Myocyte (in vitro differentiated cells): ENCODE results near the gene PEX10. TPM values are rescaled to one million over a fixed set of nuclear protein-coding genes. Genes with fewer than 3 reads are reported as not detected.

Source experiments
- DNase-seq: peaks from one replicate; pipeline ENCODE4 v3.0.0-alpha.2; 2012; ENCODE audit warnings: low read depth
- total RNA-seq: library from RNA; depleted of rRNA; stranded (reverse); fragments of >200 nt; gene quantifications from 2 replicates; pipeline ENCODE4 v1.2.3, GENCODE V29; 2014

The PEX10 gene
- total RNA-seq, 1 donor from 2014 or later = 54.4 TPM

- no peak for DNase-seq
These were observed 6.6 kb downstream of the PEX10 start for GRCh38 chr1:2405588-2406295.

- DNase-seq = no peak
These were observed 7.4 kb downstream of the PEX10 start for GRCh38 chr1:2404890-2405511.

- no peak for DNase-seq
These were observed 8.0 kb downstream of the PEX10 start for GRCh38 chr1:2404142-2404889.

GRCh38 chr1:2403273-2403672 lies 9.1 kb downstream of the PEX10 start:
- no peak for DNase-seq

- DNase-seq = no peak
These were observed 9.9 kb downstream of the PEX10 start for GRCh38 chr1:2402420-2402819.

- no peak for DNase-seq
These were observed 11.3 kb downstream of the PEX10 start for GRCh38 chr1:2400950-2401649.

GRCh38 chr1:2400576-2400909 lies 11.8 kb downstream of the PEX10 start:
- DNase-seq = no peak

GRCh38 chr1:2399890-2400575 lies 12.3 kb downstream of the PEX10 start:
- no peak for DNase-seq

GRCh38 chr1:2398871-2399270 lies 13.5 kb downstream of the PEX10 start:
- DNase-seq = no peak

GRCh38 chr1:2397007-2397679 lies 15.2 kb downstream of the PEX10 start:
- DNase-seq = no peak

GRCh38 chr1:2396476-2396875 lies 15.9 kb downstream of the PEX10 start:
- no peak for DNase-seq

GRCh38 chr1:2396059-2396458 lies 16.3 kb downstream of the PEX10 start:
- no peak for DNase-seq

GRCh38 chr1:2395245-2395644 lies 17.1 kb downstream of the PEX10 start:
- no peak for DNase-seq

- DNase-seq = no peak
These were observed 17.6 kb downstream of the PEX10 start for GRCh38 chr1:2394761-2395160.

GRCh38 chr1:2394220-2394619 lies 18.1 kb downstream of the PEX10 start:
- DNase-seq = no peak

- DNase-seq = no peak
These were observed 18.9 kb downstream of the PEX10 start for GRCh38 chr1:2393471-2393877.

GRCh38 chr1:2392686-2393085 lies 19.7 kb downstream of the PEX10 start:
- no peak for DNase-seq

- DNase-seq = no peak
These were observed 20.3 kb downstream of the PEX10 start for GRCh38 chr1:2391931-2392509.

GRCh38 chr1:2391041-2391930 lies 21.1 kb downstream of the PEX10 start, which contains the start of the genes MORN1 and RER1:
TSS of gene MORN1 (minus strand) at chr1:2391554. CDS start at chr1:2391533, 21 bp downstream.
TSS of gene RER1 (plus strand) at chr1:2391841. CDS start at chr1:2395791, 3,950 bp downstream.
- DNase-seq = peak; percentile 99
